OCI-LY3 (cell line): ENCODE results near the gene AP2A2.

ENCODE experiments used
- H2AFZ ChIP-seq: fragments of 200-600, 300-600 bp; shearing (Covaris generic); 2 replicates; pipeline ENCODE4 v1.6.0; 2014; ENCODE audit warnings: antibody characterized with exemption, low read depth, low read length
- H3K27ac ChIP-seq: fragments of 200-600, 300-600 bp; sonication (generic); 2 replicates; pipeline ENCODE4 v1.5.1; 2014; ENCODE audit warnings: mild to moderate bottlenecking, low read length, moderate library complexity, mixed read lengths
- H3K27me3 ChIP-seq: fragments of 200-600, 300-600 bp; sonication (generic); 2 replicates; pipeline ENCODE4 v1.6.1; 2014; ENCODE audit warnings: low read depth, low read length, mixed read lengths
- H3K36me3 ChIP-seq: fragments of 200-600, 300-600 bp; sonication (generic); replicated peaks from 2 replicates; pipeline ENCODE3; 2014; ENCODE audit warnings: low read depth, low read length, mixed read lengths
- H3K4me1 ChIP-seq: fragments of 300-600, 200-600 bp; sonication (generic); 2 replicates; pipeline ENCODE4 v1.6.1; 2014; ENCODE audit warnings: low read length, mixed read lengths
- H3K4me2 ChIP-seq: fragments of 200-600, 300-600 bp; sonication (generic); 2 replicates; pipeline ENCODE4 v1.6.1; 2014; ENCODE audit warnings: low read length, mixed read lengths
- H3K4me3 ChIP-seq: fragments of 300-600, 200-600 bp; sonication (generic); 2 replicates; pipeline ENCODE4 v1.5.1; 2014; ENCODE audit warnings: antibody characterized with exemption, mild to moderate bottlenecking, low read length, moderate library complexity
- H3K79me2 ChIP-seq: fragments of 300-600, 200-600 bp; shearing (Covaris generic); 2 replicates; pipeline ENCODE4 v1.6.1; 2014; ENCODE audit warnings: mild to moderate bottlenecking, low read length, mixed read lengths
- H3K9ac ChIP-seq: fragments of 300-600, 200-600 bp; shearing (Covaris generic); 2 replicates; pipeline ENCODE4 v1.6.0; 2014; ENCODE audit warnings: mild to moderate bottlenecking, low read length, moderate library complexity
- H3K9me3 ChIP-seq: fragments of 200-600, 300-600 bp; shearing (Covaris generic); 2 replicates; pipeline ENCODE4 v1.6.1; 2014; ENCODE audit warnings: low read length, mixed read lengths; ENCODE audit not compliant: insufficient read depth
- H4K20me1 ChIP-seq: fragments of 200-600, 300-600 bp; sonication (generic); 2 replicates; pipeline ENCODE4 v1.6.1; 2016; ENCODE audit warnings: low read length, mixed read lengths; ENCODE audit not compliant: insufficient read depth
- CTCF ChIP-seq: fragments of 200-600, 300-600 bp; sonication (generic); IDR thresholded peaks from 2 replicates; pipeline ENCODE4 v1.5.1; 2014; ENCODE audit warnings: antibody characterized with exemption, low read length, low read depth
- EZH2phosphoT487 ChIP-seq: fragments of 200-600 bp; shearing (Covaris generic); IDR thresholded peaks from 2 replicates; pipeline ENCODE4 v1.6.1; 2018; ENCODE audit warnings: antibody characterized with exemption, mixed run types, low read depth

AP2A2 gene

GRCh38 chr11:895331-896110, 30.1 kb upstream of the AP2A2 start:
- no peaks in the 10 kb centered on the region for H3K9me3 ChIP-seq
- no peak overlapping the region for H3K4me3 ChIP-seq
- no peaks in the 10 kb centered on the region for H3K4me1 ChIP-seq
- H4K20me1 ChIP-seq, result no peaks in the 10 kb centered on the region
- H3K36me3 ChIP-seq, result peaks cover 7% of the 10 kb centered on the region
- TF ChIP-seq EZH2phosphoT487 (no peak), CTCF (no peak)
- no peaks in the 10 kb centered on the region for H3K79me2 ChIP-seq
- H2AFZ ChIP-seq, result no peak overlapping the region
- no peaks in the 10 kb centered on the region for H3K27me3 ChIP-seq
- H3K9ac ChIP-seq, result no peak overlapping the region
- no peak overlapping the region for H3K4me2 ChIP-seq
- no peak overlapping the region for H3K27ac ChIP-seq

DNA sequence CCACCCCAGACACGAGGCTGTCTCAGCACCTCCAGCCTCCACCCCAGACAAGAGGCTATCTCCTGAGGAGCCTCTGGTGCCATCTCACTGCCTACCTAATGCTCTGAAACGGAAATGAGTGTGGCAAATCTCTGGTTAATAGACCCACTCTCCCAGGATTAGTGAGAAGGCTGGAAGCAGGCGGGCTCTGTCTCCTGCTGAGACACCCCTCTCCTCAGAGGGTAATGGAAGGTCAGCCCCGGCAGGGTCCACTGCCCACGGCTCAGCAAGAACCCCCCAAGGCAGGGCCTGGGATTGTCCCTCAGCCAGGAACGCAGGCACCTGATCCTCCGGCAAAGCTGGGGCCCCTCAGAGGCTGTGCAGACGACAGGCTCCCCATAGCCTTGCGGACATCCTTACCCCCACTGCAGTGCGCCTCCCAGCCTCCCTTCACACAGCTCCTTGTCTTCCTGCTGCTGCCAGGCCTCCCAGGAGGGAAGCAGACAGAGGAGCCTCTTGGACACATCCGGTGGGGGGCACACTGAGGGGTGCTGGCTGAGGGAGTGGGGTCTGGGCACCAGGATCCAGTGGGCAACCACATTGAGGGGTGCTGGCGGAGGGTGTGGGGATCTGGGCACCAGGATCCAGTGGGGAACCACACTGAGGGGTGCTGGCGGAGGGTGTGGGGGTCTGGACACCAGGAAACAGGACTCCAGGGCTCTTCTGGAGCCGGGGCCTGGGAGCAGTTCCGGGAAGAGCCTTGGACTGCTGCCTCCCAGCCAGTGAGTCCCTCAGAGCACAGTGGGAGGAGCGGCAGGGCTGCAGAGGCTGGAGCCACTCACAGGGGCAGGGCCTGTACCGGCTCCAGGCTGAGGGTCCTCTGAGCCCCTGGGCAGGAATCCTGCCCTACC, 28.2 kb upstream of the AP2A2 start:
- peaks cover 10% of the 10 kb centered on the region for H3K36me3 ChIP-seq
- no peak overlapping the region for H3K4me2 ChIP-seq
- no peaks in the 10 kb centered on the region for H3K4me1 ChIP-seq
- H4K20me1 ChIP-seq, result no peaks in the 10 kb centered on the region
- no peaks in the 10 kb centered on the region for H3K9me3 ChIP-seq
- no peaks in the 10 kb centered on the region for H3K79me2 ChIP-seq
- no peak overlapping the region for H3K4me3 ChIP-seq
- no peak overlapping the region for H3K9ac ChIP-seq
- H3K27me3 ChIP-seq, result no peaks in the 10 kb centered on the region
- TF ChIP-seq EZH2phosphoT487 (no peak), CTCF (no peak)
- no peak overlapping the region for H3K27ac ChIP-seq
- no peak overlapping the region for H2AFZ ChIP-seq

DNA sequence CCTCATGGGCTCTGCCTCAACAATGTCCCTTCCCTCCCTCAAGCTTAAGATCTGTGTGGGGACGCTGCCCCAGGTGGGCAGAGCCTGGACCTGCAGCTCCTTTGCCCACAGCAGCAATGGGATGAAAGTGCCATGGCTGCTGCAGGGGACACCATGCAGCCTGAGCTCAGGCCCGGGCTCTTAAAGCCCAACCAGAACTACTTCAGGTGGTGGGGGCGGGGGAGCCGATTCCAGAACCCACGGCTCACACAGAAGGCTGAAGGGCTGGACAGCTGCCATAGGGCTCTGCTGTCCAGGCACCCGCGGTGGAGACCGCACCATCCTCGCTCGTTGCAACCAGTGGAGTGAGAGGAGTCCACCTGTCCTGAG, 27.5 kb upstream of the AP2A2 start:
- Histone ChIP-seq H3K36me3 (peaks cover 12% of the 10 kb centered on the region), H3K9ac (no peak overlapping the region), H3K4me3 (no peak overlapping the region), H3K9me3 (no peaks in the 10 kb centered on the region), H3K4me1 (no peaks in the 10 kb centered on the region), H4K20me1 (no peaks in the 10 kb centered on the region), H3K27ac (no peak overlapping the region), H3K27me3 (no peaks in the 10 kb centered on the region), H2AFZ (no peak overlapping the region), H3K4me2 (no peak overlapping the region), H3K79me2 (no peaks in the 10 kb centered on the region)
- TF ChIP-seq EZH2phosphoT487 (no peak), CTCF (no peak)

- Histone ChIP-seq H3K9me3 (no peaks in the 10 kb centered on the region), H4K20me1 (no peaks in the 10 kb centered on the region), H3K4me1 (no peaks in the 10 kb centered on the region), H3K79me2 (no peaks in the 10 kb centered on the region), H3K27me3 (no peaks in the 10 kb centered on the region), H3K36me3 (peaks cover 13% of the 10 kb centered on the region), H3K27ac (no peak overlapping the region), H3K9ac (no peak overlapping the region), H3K4me3 (no peak overlapping the region), H2AFZ (no peak overlapping the region), H3K4me2 (no peak overlapping the region)
- TF ChIP-seq CTCF, result no peak
- TF ChIP-seq EZH2phosphoT487, result no peak
Observed at GRCh38 chr11:898540-899190, 27.0 kb upstream of the AP2A2 start.
